Activated CD8-positive, alpha-beta T cell treated with anti-CD3 and anti-CD28 coated beads for 36 hours (primary cell): ENCODE measurements around the gene COL5A3. TPM values are rescaled to one million over a fixed set of nuclear protein-coding genes. Genes with fewer than 3 reads are reported as not detected.
A peak's percentile ranks its signal among the peaks of the same experiment; 100 is the strongest.

Source experiments
- ATAC-seq: fragments of 200-7000 bp; cut with Tn5 transposase; one replicate; pipeline ENCODE4 v1.10.0; 2021; ENCODE audit warnings: mild to moderate bottlenecking, moderate library complexity
- CTCF ChIA-PET: fragments of 350-600 bp; sonication (Branson Sonifier 250); formaldehyde crosslinking; loops from one replicate; lab custom pipeline; 2021; ENCODE audit warnings: antibody characterized with exemption; lab: Charles Lee
- POLR2A ChIA-PET: fragments of 350-600 bp; sonication (Branson Sonifier 250); formaldehyde crosslinking; loops from one replicate; lab custom pipeline; 2021; ENCODE audit warnings: antibody characterized with exemption; lab: Charles Lee
- DNase-seq: peaks from one replicate; pipeline ENCODE4 v3.0.0-alpha.2; 2020
- H3K27ac Mint-ChIP-seq: one replicate; pipeline ENCODE4 v1.8.0; 2021; ENCODE audit warnings: mild to moderate bottlenecking, mixed read lengths
- H3K27me3 Mint-ChIP-seq: one replicate; pipeline ENCODE4 v1.8.0; 2021; ENCODE audit warnings: mixed read lengths
- H3K36me3 Mint-ChIP-seq: one replicate; pipeline ENCODE4 v1.8.0; 2021; ENCODE audit warnings: low read depth, mixed read lengths
- H3K4me1 Mint-ChIP-seq: one replicate; pipeline ENCODE4 v1.8.0; 2021; ENCODE audit warnings: low read depth, mixed read lengths
- H3K4me3 Mint-ChIP-seq: one replicate; pipeline ENCODE4 v1.8.0; 2021; ENCODE audit warnings: mild to moderate bottlenecking, moderate library complexity, mixed read lengths
- H3K9me3 Mint-ChIP-seq: one replicate; pipeline ENCODE4 v1.8.0; 2021; ENCODE audit warnings: mixed read lengths
- intact Hi-C: fragments of 100-400 bp; cut with micrococcal nuclease; formaldehyde crosslinking; loops from one replicate; pipeline ENCODE4 v1.10.0; 2022
- total RNA-seq, 2 experiments: library from RNA; stranded (reverse); gene quantifications; one replicate each; pipeline ENCODE4 v1.2.3, GENCODE V29; 2021
- TF ChIP-seq, protein P1 (sequence below): fragments of 200-600 bp; IDR thresholded peaks from one replicate; pipeline ENCODE4 v1.8.0; 2022; ENCODE audit warnings: antibody characterized with exemption, mild to moderate bottlenecking

Gene COL5A3
- total RNA-seq, 2 experiments from 2014 or later: 2.7 to 2.8 TPM

DNA sequence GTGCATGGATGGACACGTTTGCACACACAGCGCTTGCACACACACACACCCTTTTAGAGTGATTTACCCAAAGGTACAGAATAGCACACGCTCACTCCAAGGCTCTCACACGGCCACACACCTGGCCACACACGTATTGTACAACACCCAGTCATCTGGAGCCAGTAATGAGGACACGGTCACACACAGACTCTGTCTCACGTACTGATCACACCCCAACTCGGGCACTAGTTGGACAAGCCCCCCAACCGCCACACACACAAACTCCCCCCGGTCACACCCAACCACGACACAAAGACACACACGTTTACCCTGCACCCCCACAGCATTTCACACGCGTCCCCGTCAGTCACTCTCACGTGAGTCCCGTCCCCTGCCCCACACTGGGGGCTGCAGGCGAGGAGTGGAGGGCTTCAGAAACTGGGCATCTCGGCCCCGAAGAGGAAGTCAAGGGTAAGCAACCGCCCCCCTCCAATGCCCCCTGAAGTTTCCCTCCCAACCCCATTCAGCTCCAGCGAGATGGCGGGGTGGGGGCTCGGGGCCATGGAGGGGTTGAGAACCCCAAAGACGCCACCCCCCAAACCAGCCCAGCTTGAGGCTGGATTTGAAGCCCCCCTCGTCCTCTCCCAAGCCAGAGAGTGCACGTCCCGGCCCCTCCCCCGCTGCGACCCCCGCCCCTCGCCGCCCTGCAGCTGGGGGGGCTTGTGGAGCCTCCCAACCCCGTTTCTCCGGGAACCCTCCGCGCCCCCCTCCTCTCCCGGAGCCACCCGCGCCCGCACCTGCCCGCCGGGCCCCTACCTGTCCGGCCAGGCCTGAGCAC, 74.6 kb downstream of the COL5A3 start:
- TF ChIP-seq, protein P1, sequence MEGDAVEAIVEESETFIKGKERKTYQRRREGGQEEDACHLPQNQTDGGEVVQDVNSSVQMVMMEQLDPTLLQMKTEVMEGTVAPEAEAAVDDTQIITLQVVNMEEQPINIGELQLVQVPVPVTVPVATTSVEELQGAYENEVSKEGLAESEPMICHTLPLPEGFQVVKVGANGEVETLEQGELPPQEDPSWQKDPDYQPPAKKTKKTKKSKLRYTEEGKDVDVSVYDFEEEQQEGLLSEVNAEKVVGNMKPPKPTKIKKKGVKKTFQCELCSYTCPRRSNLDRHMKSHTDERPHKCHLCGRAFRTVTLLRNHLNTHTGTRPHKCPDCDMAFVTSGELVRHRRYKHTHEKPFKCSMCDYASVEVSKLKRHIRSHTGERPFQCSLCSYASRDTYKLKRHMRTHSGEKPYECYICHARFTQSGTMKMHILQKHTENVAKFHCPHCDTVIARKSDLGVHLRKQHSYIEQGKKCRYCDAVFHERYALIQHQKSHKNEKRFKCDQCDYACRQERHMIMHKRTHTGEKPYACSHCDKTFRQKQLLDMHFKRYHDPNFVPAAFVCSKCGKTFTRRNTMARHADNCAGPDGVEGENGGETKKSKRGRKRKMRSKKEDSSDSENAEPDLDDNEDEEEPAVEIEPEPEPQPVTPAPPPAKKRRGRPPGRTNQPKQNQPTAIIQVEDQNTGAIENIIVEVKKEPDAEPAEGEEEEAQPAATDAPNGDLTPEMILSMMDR: no peak
- Mint-ChIP-seq H3K4me3 (peak overlapping the region; percentile 45), H3K27ac (no peak overlapping the region), H3K36me3 (no peaks in the 10 kb centered on the region), H3K4me1 (peaks cover 23% of the 10 kb centered on the region), H3K9me3 (no peaks in the 10 kb centered on the region), H3K27me3 (peaks cover 52% of the 10 kb centered on the region)
- ChIA-PET CTCF (interaction anchor here (0.8 to 1.0 kb wide), 2 partner anchors 65 to 91 kb away, joined by 4 read pairs; no protein-coding TSS in a partner anchor), POLR2A (no interaction called here)
- ATAC-seq: no peak
- intact Hi-C loops: loop anchor here (2.0 to 10.0 kb wide), 2 partner anchors 91 to 449 kb away; partner anchors contain the start of gene TYK2
- no peak for DNase-seq

DNA sequence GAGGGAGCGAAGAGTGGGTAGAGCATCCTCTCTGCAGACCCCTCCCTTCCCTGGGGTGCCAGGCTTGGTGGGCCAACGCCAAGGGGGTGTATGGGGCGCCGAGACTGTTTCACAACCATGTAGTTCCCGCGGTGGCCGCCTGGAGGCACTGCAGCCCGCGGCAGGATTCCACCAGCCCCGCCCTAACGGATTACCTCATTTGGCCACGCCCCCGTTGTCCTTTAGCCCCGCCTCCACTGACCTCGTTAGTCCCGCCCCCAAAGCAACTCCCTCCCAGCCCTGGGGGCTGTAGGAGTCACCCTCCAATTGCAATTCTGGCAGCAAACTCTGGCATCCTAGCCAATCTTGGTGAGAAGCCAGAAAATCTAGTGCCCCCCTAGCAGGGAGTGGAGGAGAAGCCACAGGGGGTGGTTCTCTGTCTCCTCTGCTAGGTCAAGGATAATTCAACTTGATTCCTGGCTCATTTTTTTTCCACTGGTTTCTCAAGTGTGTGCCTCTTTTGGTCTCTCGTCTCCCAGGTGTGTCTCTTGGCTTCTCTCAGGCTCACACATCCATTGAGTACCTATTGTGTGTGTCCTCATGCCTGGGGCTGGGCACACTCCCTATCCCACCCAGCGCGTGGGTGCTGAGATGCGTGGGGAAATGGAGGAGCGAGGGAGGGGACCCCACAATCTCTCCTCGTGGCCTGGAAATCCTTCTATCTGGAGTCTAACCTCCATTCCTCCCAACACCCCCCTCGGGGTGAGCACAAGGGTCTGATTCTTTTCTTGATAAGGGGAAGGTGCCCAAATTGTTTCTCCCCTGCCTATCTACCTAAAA, 76.0 kb downstream of the COL5A3 start:
- Mint-ChIP-seq H3K9me3 (no peaks in the 10 kb centered on the region), H3K27me3 (peaks cover 49% of the 10 kb centered on the region), H3K36me3 (no peaks in the 10 kb centered on the region), H3K4me3 (no peak overlapping the region), H3K27ac (no peak overlapping the region), H3K4me1 (peaks cover 24% of the 10 kb centered on the region)
- intact Hi-C loops: loop anchor here (2.0 to 10.0 kb wide), 3 partner anchors 68 to 450 kb away; partner anchors contain the start of gene TYK2
- CTCF ChIA-PET: interaction anchor here (0.8 to 6.3 kb wide), 3 partner anchors 66 to 94 kb away, joined by 4 to 100 read pairs (median 4); no protein-coding TSS in a partner anchor
- TF ChIP-seq, protein P1: peak; percentile 96
- peak; percentile 93 for DNase-seq
- POLR2A ChIA-PET: no interaction called here
- peak; percentile 95 for ATAC-seq

DNA sequence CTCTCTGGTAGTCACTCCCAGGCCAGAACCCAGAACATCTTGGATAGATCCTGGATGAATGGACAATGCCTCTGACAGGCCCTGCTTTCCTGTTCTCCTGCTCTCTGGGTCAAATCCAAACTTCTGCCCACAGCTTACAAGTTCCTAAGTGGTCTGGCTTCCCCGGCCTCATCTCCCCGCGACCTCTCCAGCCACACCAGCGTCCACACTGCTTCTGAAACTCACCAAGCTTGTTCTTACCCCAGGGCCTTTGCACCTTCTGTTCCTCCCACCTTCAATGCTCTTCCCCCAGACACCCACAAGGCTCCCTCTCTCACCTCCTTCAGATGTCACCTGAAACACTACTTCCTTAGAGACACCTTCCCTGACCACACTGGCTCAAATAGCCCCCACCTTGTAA, 77.5 kb downstream of the COL5A3 start:
- no peak overlapping the region for H3K27ac Mint-ChIP-seq
- DNase-seq (no peak), ATAC-seq (no peak)
- peaks cover 44% of the 10 kb centered on the region for H3K27me3 Mint-ChIP-seq
- no peaks in the 10 kb centered on the region for H3K9me3 Mint-ChIP-seq
- ChIA-PET POLR2A (no interaction called here), CTCF (interaction anchor here (1.1 to 6.3 kb wide), 11 partner anchors 10 to 456 kb away, joined by 3 to 100 read pairs (median 5); no protein-coding TSS in a partner anchor)
- no peak overlapping the region for H3K4me3 Mint-ChIP-seq
- peaks cover 24% of the 10 kb centered on the region for H3K4me1 Mint-ChIP-seq
- TF ChIP-seq, protein P1: no peak
- intact Hi-C loops: loop anchor here (5.0 to 10.0 kb wide), 2 partner anchors 69 to 452 kb away; partner anchors contain the start of gene TYK2
- H3K36me3 Mint-ChIP-seq: no peaks in the 10 kb centered on the region

DNA sequence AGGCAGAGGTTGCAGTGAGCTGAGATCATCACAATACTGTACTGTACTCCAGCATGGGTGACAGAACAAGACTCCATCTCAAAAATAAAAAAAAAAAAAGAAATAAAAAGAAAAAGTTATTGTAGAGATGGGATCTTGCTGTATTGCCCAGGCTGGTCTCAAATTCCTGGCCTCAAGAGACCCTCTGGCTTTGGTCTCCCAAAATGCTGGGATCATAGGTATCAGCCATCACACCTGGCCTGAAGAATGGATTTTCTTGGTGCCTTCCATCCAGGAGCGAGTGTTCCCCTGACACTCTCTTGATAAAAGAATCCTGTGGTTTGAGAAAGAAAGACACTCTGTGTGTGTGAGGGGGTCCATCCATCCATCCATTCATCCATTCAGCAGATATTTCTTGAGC, 78.7 kb downstream of the COL5A3 start:
- intact Hi-C loops: loop anchor here (5.0 to 10.0 kb wide), 2 partner anchors 71 to 453 kb away; partner anchors contain the start of gene TYK2
- DNase-seq: no peak
- Mint-ChIP-seq H3K27ac (no peak overlapping the region), H3K9me3 (no peaks in the 10 kb centered on the region), H3K4me1 (peaks cover 18% of the 10 kb centered on the region), H3K4me3 (no peak overlapping the region), H3K36me3 (no peaks in the 10 kb centered on the region), H3K27me3 (peaks cover 35% of the 10 kb centered on the region)
- TF ChIP-seq, protein P1: no peak
- ChIA-PET POLR2A (interaction anchor here (0.5 to 1.2 kb wide), 4 partner anchors 15 to 183 kb away, joined by 3 to 4 read pairs (median 3); no protein-coding TSS in a partner anchor), CTCF (interaction anchor here (0.6 to 6.3 kb wide), 23 partner anchors 7 to 501 kb away, joined by 3 to 100 read pairs (median 5); partner anchors contain the start of genes ICAM1 and MRPL4)
- no peak for ATAC-seq
